MCF 10A (cell line): ENCODE results near the gene NCKAP5L. TPM values are rescaled to one million over a fixed set of nuclear protein-coding genes. Genes with fewer than 3 reads are reported as not detected.

Experiments used
- BruUV-seq: library from RNA; stranded (reverse); fragments of 400-500 nt; replicated peaks from 2 replicates; lab custom pipeline; 2021; lab: Mats Ljungman, UMichigan
- CTCF ChIA-PET: fragments of 300-600 bp; sonication (Branson Sonifier 250); formaldehyde crosslinking; extraction: SDS; loops from one replicate; lab custom pipeline; 2021; ENCODE audit warnings: antibody characterized with exemption, inconsistent platforms; lab: Yijun Ruan, JAX
- POLR2A ChIA-PET: fragments of 300-600, 350-650 bp; sonication (Branson Sonifier 250); formaldehyde crosslinking; extraction: SDS; loops from one replicate; lab custom pipeline; 2020; ENCODE audit warnings: antibody characterized with exemption, inconsistent platforms; lab: Yijun Ruan, JAX
- DNase-seq: peaks from one replicate; pipeline ENCODE4 v3.0.0-alpha.2; 2018; ENCODE audit not compliant: unreplicated experiment
- H3K27ac Mint-ChIP-seq: one replicate; pipeline ENCODE4 v1.8.0; 2022; ENCODE audit warnings: mild to moderate bottlenecking, low read depth, mixed read lengths; ENCODE audit not compliant: unreplicated experiment
- H3K27me3 Mint-ChIP-seq: one replicate; pipeline ENCODE4 v1.8.0; 2022; ENCODE audit warnings: mixed read lengths; ENCODE audit not compliant: insufficient read depth, unreplicated experiment
- H3K36me3 Mint-ChIP-seq: one replicate; pipeline ENCODE4 v1.8.0; 2022; ENCODE audit warnings: mild to moderate bottlenecking, moderate library complexity, mixed read lengths; ENCODE audit not compliant: insufficient read depth, unreplicated experiment
- H3K4me1 Mint-ChIP-seq: one replicate; pipeline ENCODE4 v1.8.0; 2022; ENCODE audit warnings: mixed read lengths; ENCODE audit not compliant: insufficient read depth, unreplicated experiment
- H3K4me3 Mint-ChIP-seq: one replicate; pipeline ENCODE4 v1.8.0; 2022; ENCODE audit warnings: mild to moderate bottlenecking, moderate library complexity, mixed read lengths; ENCODE audit not compliant: unreplicated experiment
- H3K9me3 Mint-ChIP-seq: one replicate; pipeline ENCODE4 v1.8.0; 2022; ENCODE audit warnings: mixed read lengths; ENCODE audit not compliant: unreplicated experiment
- CTCF ChIP-seq: fragments of 200-600 bp; IDR thresholded peaks from one replicate; pipeline ENCODE4 v1.8.0; 2022; ENCODE audit warnings: antibody characterized with exemption, mild to moderate bottlenecking; ENCODE audit not compliant: unreplicated experiment
- intact Hi-C: fragments of 100-400 bp; cut with micrococcal nuclease; formaldehyde crosslinking; loops from 2 replicates; pipeline ENCODE4 v1.14.1; 2022
- total RNA-seq: library from RNA; stranded (reverse); gene quantifications from 2 replicates; pipeline ENCODE4 v1.2.3, GENCODE V29; 2022

Gene NCKAP5L
- total RNA-seq, 1 experiment from 2014 or later: 19.9 TPM

GRCh38 chr12:49777800-49778748 is 50.1 kb downstream of the NCKAP5L start:
- Mint-ChIP-seq H3K27ac (no peak overlapping the region), H3K4me3 (no peak overlapping the region), H3K9me3 (no peaks in the 10 kb centered on the region), H3K27me3 (peaks cover 22% of the 10 kb centered on the region), H3K36me3 (no peaks in the 10 kb centered on the region), H3K4me1 (peaks cover 17% of the 10 kb centered on the region)
- TF ChIP-seq CTCF: peak; percentile 77
- ChIA-PET CTCF (interaction anchor here (0.7 to 5.2 kb wide), 26 partner anchors 8 to 553 kb away, joined by 3 to 57 read pairs (median 4); partner anchors contain the start of genes BCDIN3D, NCKAP5L and SMARCD1), POLR2A (interaction anchor here (0.8 to 1.8 kb wide), 4 partner anchors 10 to 65 kb away, joined by 4 to 10 read pairs (median 4); partner anchors contain the start of genes BCDIN3D and TMBIM6)
- intact Hi-C loops: loop anchor here (2.0 to 5.0 kb wide), 2 partner anchors 141 to 279 kb away; partner anchors contain the start of gene ASIC1
- DNase-seq: peak; percentile 60
- no TSS peak for BruUV-seq

- ChIA-PET CTCF (interaction anchor here (0.7 to 5.2 kb wide), 21 partner anchors 9 to 308 kb away, joined by 3 to 57 read pairs (median 5); partner anchors contain the start of genes BCDIN3D, NCKAP5L and SMARCD1), POLR2A (interaction anchor here (0.7 to 1.8 kb wide), 4 partner anchors 36 to 233 kb away, joined by 3 to 10 read pairs (median 4); partner anchors contain the start of genes BCDIN3D and TMBIM6)
- Mint-ChIP-seq H3K4me3 (no peak overlapping the region), H3K27ac (no peak overlapping the region), H3K9me3 (no peaks in the 10 kb centered on the region), H3K36me3 (no peaks in the 10 kb centered on the region), H3K27me3 (peaks cover 22% of the 10 kb centered on the region), H3K4me1 (peaks cover 17% of the 10 kb centered on the region)
- intact Hi-C loops: loop anchor here (5.0 kb wide), 1 partner anchor 280 kb away; the partner anchor contains the start of gene ASIC1
- no peak for TF ChIP-seq CTCF
- no peak for DNase-seq
- BruUV-seq: no TSS peak
These were observed 50.9 kb downstream of the NCKAP5L start for GRCh38 chr12:49777341-49777740.

GRCh38 chr12:49776858-49777257 is 51.4 kb downstream of the NCKAP5L start:
- Mint-ChIP-seq H3K36me3 (no peaks in the 10 kb centered on the region), H3K27me3 (peaks cover 22% of the 10 kb centered on the region), H3K9me3 (no peaks in the 10 kb centered on the region), H3K4me1 (peaks cover 17% of the 10 kb centered on the region), H3K27ac (peak overlapping the region; percentile 42), H3K4me3 (no peak overlapping the region)
- ChIA-PET CTCF (interaction anchor here (0.7 to 5.2 kb wide), 16 partner anchors 9 to 190 kb away, joined by 3 to 57 read pairs (median 4); partner anchors contain the start of gene BCDIN3D), POLR2A (interaction anchor here (0.7 to 1.8 kb wide), 3 partner anchors 35 to 233 kb away, joined by 3 to 10 read pairs (median 4); partner anchors contain the start of genes BCDIN3D and TMBIM6)
- no peak for DNase-seq
- no peak for TF ChIP-seq CTCF
- no TSS peak for BruUV-seq
- intact Hi-C loops: loop anchor here (1.0 to 5.0 kb wide), 5 partner anchors 62 to 293 kb away; partner anchors contain the start of gene ASIC1
